HepG2 (cell line): ENCODE measurements around the gene STPG2. TPM values are rescaled to one million over a fixed set of nuclear protein-coding genes. Genes with fewer than 3 reads are reported as not detected.
A peak's percentile ranks its signal among the peaks of the same experiment; 100 is the strongest.

Source experiments
- ATAC-seq: fragments of 200-7000 bp; cut with Tn5 transposase; 3 replicates; pipeline ENCODE4 v1.9.1; 2020; ENCODE audit warnings: mild to moderate bottlenecking, moderate library complexity
- BruUV-seq: library from RNA; stranded (reverse); fragments of 400-500 nt; replicated peaks from 2 replicates; lab custom pipeline; 2021; lab: Mats Ljungman, UMichigan
- CTCF ChIA-PET: fragments of 300-600 bp; formaldehyde crosslinking; extraction: SDS; loops from one replicate; lab custom pipeline; 2021; ENCODE audit warnings: low total read pairs, inconsistent platforms, low intra/inter-chr PET ratio; lab: Yijun Ruan, JAX
- POLR2A ChIA-PET: fragments of 350-600 bp; sonication (Branson Sonifier 250); formaldehyde crosslinking; loops from one replicate; lab custom pipeline; 2020; ENCODE audit warnings: antibody characterized with exemption, inconsistent platforms; lab: Yijun Ruan, JAX
- DNase-seq: peaks from one replicate; pipeline ENCODE4 v3.0.0-alpha.2; 2015; ENCODE audit warnings: low spot score
- FAIRE-seq: peaks from 3 replicates; lab custom pipeline; 2011; peaks lifted over from hg19 to GRCh38; lab: Jason Lieb, UNC
- H2AFZ ChIP-seq: one replicate; pipeline ENCODE4 v1.6.1; 2011; ENCODE audit warnings: low read length, inconsistent platforms
- H3K27ac ChIP-seq: fragments of 300-600 bp; 3 replicates; pipeline ENCODE4 v1.8.0; 2011; ENCODE audit warnings: mixed run types, mild to moderate bottlenecking, mixed read lengths, low read length, inconsistent platforms; ENCODE audit not compliant: insufficient read depth; ENCODE audit errors: extremely low read length
- H3K27me3 ChIP-seq, 2 experiments: fragments of 200-600 bp in 1 of 2; 2 replicates in 1 of 2; 3 replicates in 1 of 2; pipeline versions ENCODE4 v1.6.0 to v1.8.0; 2011; ENCODE audit warnings: low read length in 2 of 2, mild to moderate bottlenecking in 2 of 2, moderate library complexity in 2 of 2, inconsistent platforms in 1 of 2; ENCODE audit not compliant: insufficient read depth in 2 of 2, control insufficient read depth in 1 of 2
- H3K36me3 ChIP-seq, 2 experiments: fragments of 200-600 bp in 1 of 2; replicated peaks in 1 of 2; 2 replicates in 1 of 2; 3 replicates in 1 of 2; pipeline versions ENCODE4 v1.5.1 to v1.8.0; 2011; ENCODE audit warnings: low read length in 2 of 2, inconsistent platforms in 1 of 2; ENCODE audit not compliant: insufficient read depth in 2 of 2, control insufficient read depth in 1 of 2
- H3K4me1 ChIP-seq: 2 replicates; pipeline ENCODE4 v1.5.1; 2012; ENCODE audit warnings: low read length, inconsistent platforms; ENCODE audit not compliant: insufficient read depth
- H3K4me2 ChIP-seq: 2 replicates; pipeline ENCODE4 v1.6.0; 2011; ENCODE audit warnings: low read depth, low read length, inconsistent platforms
- H3K4me3 ChIP-seq, 3 experiments: fragments of 200-600 bp in 1 of 3; sonication (generic), shearing (Covaris generic) in 1 of 3; replicated peaks in 1 of 3; 2 replicates each; pipeline ENCODE4 v1.5.1; 2011 to 2016; ENCODE audit warnings: low read length in 3 of 3, inconsistent platforms in 2 of 3, low read depth in 2 of 3, mild to moderate bottlenecking in 2 of 3, control low read depth in 1 of 3, mixed read lengths in 1 of 3; ENCODE audit not compliant: insufficient read depth in 1 of 3
- H3K79me2 ChIP-seq: one replicate; pipeline ENCODE4 v1.6.1; 2011; ENCODE audit warnings: low read length, inconsistent platforms; ENCODE audit not compliant: insufficient read depth
- H3K9ac ChIP-seq: 2 replicates; pipeline ENCODE4 v1.6.0; 2011; ENCODE audit warnings: mild to moderate bottlenecking, low read depth, low read length, inconsistent platforms; ENCODE audit not compliant: insufficient read depth
- H3K9me3 ChIP-seq: 2 replicates; pipeline ENCODE4 v1.5.1; 2012; ENCODE audit warnings: mild to moderate bottlenecking, low read length
- H4K20me1 ChIP-seq: 2 replicates; pipeline ENCODE4 v1.6.0; 2011; ENCODE audit warnings: inconsistent platforms, mild to moderate bottlenecking, low read length, moderate library complexity; ENCODE audit not compliant: insufficient read depth
- ELF3 ChIP-seq: IDR thresholded peaks from 2 replicates; pipeline ENCODE4 v1.6.1; 2016; ENCODE audit warnings: missing genetic modification reagents, missing compliant biosample characterization
- RBFOX2 ChIP-seq: fragments of 200-400 bp; formaldehyde crosslinking; IDR thresholded peaks from 2 replicates; pipeline ENCODE4 v1.6.1; 2017; ENCODE audit warnings: low read depth, mild to moderate bottlenecking, low read length
- RFX3 ChIP-seq: IDR thresholded peaks from 2 replicates; pipeline ENCODE4 v1.6.1; 2016; ENCODE audit warnings: missing biosample characterization, missing genetic modification reagents
- SPEN ChIP-seq: sonication (generic); formaldehyde crosslinking; IDR thresholded peaks from 2 replicates; pipeline ENCODE4 v1.5.1; 2020; ENCODE audit warnings: low read depth, mild to moderate bottlenecking, missing genetic modification reagents
- SRF ChIP-seq: IDR thresholded peaks from 2 replicates; pipeline ENCODE4 v1.6.1; 2011; ENCODE audit warnings: mild to moderate bottlenecking, low read depth, low read length, moderate library complexity
- STAG1 ChIP-seq: sonication (generic); formaldehyde crosslinking; IDR thresholded peaks from 2 replicates; pipeline ENCODE4 v1.4.0; 2020; ENCODE audit warnings: missing genetic modification reagents
- ZKSCAN5 ChIP-seq: sonication (generic); formaldehyde crosslinking; IDR thresholded peaks from 2 replicates; pipeline ENCODE4 v1.5.1; 2020; ENCODE audit warnings: mild to moderate bottlenecking, missing genetic modification reagents
- ZNF382 ChIP-seq: sonication (generic); formaldehyde crosslinking; IDR thresholded peaks from 2 replicates; pipeline ENCODE4 v1.5.0; 2020; ENCODE audit warnings: missing genetic modification reagents, mild to moderate bottlenecking, borderline replicate concordance
- ZNF468 ChIP-seq: sonication (generic); formaldehyde crosslinking; IDR thresholded peaks from 2 replicates; pipeline ENCODE4 v1.8.0; 2022; ENCODE audit warnings: mild to moderate bottlenecking, moderate library complexity, missing genetic modification reagents
- ZNF558 ChIP-seq: sonication (generic); formaldehyde crosslinking; IDR thresholded peaks from 2 replicates; pipeline ENCODE4 v1.9.0; 2022; ENCODE audit warnings: mild to moderate bottlenecking, missing genetic modification reagents, borderline replicate concordance
- ZNF607 ChIP-seq: sonication (generic); formaldehyde crosslinking; IDR thresholded peaks from 2 replicates; pipeline ENCODE4 v1.5.1; 2020; ENCODE audit warnings: missing genetic modification reagents, mild to moderate bottlenecking, borderline replicate concordance
- ZNF720 ChIP-seq: sonication (generic); formaldehyde crosslinking; IDR thresholded peaks from 2 replicates; pipeline ENCODE4 v1.4.0; 2020; ENCODE audit warnings: missing genetic modification reagents
- ZNF737 ChIP-seq: sonication (generic); formaldehyde crosslinking; IDR thresholded peaks from 2 replicates; pipeline ENCODE4 v1.5.0; 2020; ENCODE audit warnings: missing genetic modification reagents, mild to moderate bottlenecking, borderline replicate concordance
- WGBS: methylation state at CpG from one replicate; pipeline ENCODE4 v1.1.6; 2017; ENCODE audit warnings: low lambda C conversion rate; 5-methylcytosine and 5-hydroxymethylcytosine counted together
- in situ Hi-C: cut with HindIII; loops from 2 replicates; pipeline ENCODE4 v1.10.0; 2017; ENCODE audit warnings: low pct_unique_long_range_greater_than_20kb; ENCODE audit not compliant: extremely low pct_ligation_motif_present
- intact Hi-C: fragments of 100-400 bp; cut with micrococcal nuclease; formaldehyde crosslinking; loops from one replicate; pipeline ENCODE4 v1.10.0; 2022; ENCODE audit not compliant: unreplicated experiment
- polyA plus RNA-seq, 8 experiments: library from polyadenylated mRNA; depleted of rRNA in 3 of 8; stranded (reverse) in 7 of 8; unstranded in 1 of 8; fragments of >200 nt; fragmentation: Illumina TruSeq in 4 of 8; extraction: Trizol in 4 of 8; gene quantifications; 2 replicates each; pipeline versions ENCODE4 v1.2.1 to v1.2.3, GENCODE V29; 2011 to 2016; ENCODE audit warnings: low read depth in 4 of 8, missing spikeins in 1 of 8, mixed read lengths in 1 of 8; ENCODE audit not compliant: insufficient read depth in 1 of 8
- total RNA-seq, 5 experiments: library from RNA; depleted of rRNA; stranded (reverse); fragments of >200 nt; fragmentation: Illumina TruSeq; extraction: Trizol; gene quantifications; 2 replicates each; pipeline ENCODE4 v1.2.3, GENCODE V29; 2016; ENCODE audit warnings: low read depth in 1 of 5
- TF ChIP-seq, protein P1 (sequence below): sonication (generic); formaldehyde crosslinking; IDR thresholded peaks from 2 replicates; pipeline ENCODE4 v1.5.0; 2020; ENCODE audit warnings: mild to moderate bottlenecking, missing genetic modification reagents, moderate library complexity
- TF ChIP-seq, protein P2 (sequence below), 2 experiments: IDR thresholded peaks; 2 replicates each; pipeline ENCODE4 v1.6.1; 2011 to 2012; ENCODE audit warnings: low read length in 2 of 2, borderline replicate concordance in 1 of 2, low read depth in 1 of 2, mild to moderate bottlenecking in 1 of 2, moderate library complexity in 1 of 2

STPG2 gene
- total and polyA plus RNA-seq, 2 of the 13 experiments (the other 11 are each of a cell fraction or from before 2014, with no cell fraction given), result 0.07 TPM; not detected in 1

DNA sequence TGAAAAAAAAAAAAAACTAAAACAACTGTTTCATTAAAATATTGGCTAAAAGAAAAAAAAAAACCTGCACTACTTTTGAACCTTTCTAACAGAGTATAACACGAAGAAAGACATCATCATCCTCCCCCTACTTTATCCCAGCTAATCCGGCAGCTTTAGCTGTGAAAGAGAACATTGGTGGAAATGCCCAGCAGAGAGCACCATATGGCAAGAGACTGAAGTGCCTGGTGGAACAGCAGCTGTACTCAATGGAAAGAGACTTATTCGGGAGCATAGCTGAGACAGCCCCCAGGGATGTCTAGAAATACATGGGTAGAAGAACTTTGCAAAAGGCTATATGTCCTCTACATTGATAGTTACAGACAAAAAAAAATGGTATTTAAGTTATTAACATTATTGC is 30.3 kb downstream of the STPG2 start:
- H3K9ac ChIP-seq, result no peak overlapping the region
- no peaks in the 10 kb centered on the region for H3K36me3 ChIP-seq
- ChIA-PET POLR2A (no interaction called here), CTCF (no interaction called here)
- H3K27me3 ChIP-seq, result no peaks in the 10 kb centered on the region
- ATAC-seq (peak; percentile 70; the same call in 2 of the 3 replicates), FAIRE-seq (no peak), DNase-seq (peak; percentile 5)
- WGBS, result 9% methylated on average over 3 of the region's 3 CpGs
- no peaks in the 10 kb centered on the region for H3K9me3 ChIP-seq
- no peaks in the 10 kb centered on the region for H3K4me1 ChIP-seq
- intact Hi-C loops, result no loop called here
- H3K79me2 ChIP-seq, result no peaks in the 10 kb centered on the region
- TF ChIP-seq, protein P1, sequence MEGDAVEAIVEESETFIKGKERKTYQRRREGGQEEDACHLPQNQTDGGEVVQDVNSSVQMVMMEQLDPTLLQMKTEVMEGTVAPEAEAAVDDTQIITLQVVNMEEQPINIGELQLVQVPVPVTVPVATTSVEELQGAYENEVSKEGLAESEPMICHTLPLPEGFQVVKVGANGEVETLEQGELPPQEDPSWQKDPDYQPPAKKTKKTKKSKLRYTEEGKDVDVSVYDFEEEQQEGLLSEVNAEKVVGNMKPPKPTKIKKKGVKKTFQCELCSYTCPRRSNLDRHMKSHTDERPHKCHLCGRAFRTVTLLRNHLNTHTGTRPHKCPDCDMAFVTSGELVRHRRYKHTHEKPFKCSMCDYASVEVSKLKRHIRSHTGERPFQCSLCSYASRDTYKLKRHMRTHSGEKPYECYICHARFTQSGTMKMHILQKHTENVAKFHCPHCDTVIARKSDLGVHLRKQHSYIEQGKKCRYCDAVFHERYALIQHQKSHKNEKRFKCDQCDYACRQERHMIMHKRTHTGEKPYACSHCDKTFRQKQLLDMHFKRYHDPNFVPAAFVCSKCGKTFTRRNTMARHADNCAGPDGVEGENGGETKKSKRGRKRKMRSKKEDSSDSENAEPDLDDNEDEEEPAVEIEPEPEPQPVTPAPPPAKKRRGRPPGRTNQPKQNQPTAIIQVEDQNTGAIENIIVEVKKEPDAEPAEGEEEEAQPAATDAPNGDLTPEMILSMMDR (CRISPR knock-in tag), result peak; percentile 46
- TF ChIP-seq ZNF607, result no peak
- TF ChIP-seq STAG1 (CRISPR knock-in tag), result peak; percentile 52
- H3K4me3 ChIP-seq, result no peak overlapping the region
- in situ Hi-C loops, result no loop called here
- H2AFZ ChIP-seq, result no peak overlapping the region
- H4K20me1 ChIP-seq, result no peaks in the 10 kb centered on the region
- H3K27ac ChIP-seq, result no peak overlapping the region
- no peak overlapping the region for H3K4me2 ChIP-seq
- BruUV-seq, result no TSS peak

DNA sequence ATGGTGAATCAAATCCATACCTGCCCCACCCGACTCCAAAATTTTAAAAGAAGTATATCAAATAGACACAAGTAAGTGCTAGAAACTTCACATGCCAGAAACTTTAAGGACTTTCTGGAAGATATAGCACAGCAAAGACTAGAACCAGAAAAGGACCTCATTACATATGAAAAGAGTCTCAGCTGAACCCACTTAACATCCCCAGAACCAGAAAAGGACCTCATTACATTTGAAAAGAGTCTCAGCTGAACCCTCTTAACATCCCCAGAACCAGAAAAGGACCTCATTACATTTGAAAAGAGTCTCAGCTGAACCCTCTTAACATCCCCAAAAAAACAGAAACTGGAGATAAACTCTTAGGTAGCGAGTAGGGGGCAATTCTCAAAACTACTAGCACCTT is 32.3 kb downstream of the STPG2 start:
- WGBS, result 0% methylated on average over 2 of the region's 2 CpGs
- BruUV-seq, result no TSS peak
- H3K27ac ChIP-seq, result no peak overlapping the region
- no peaks in the 10 kb centered on the region for H4K20me1 ChIP-seq
- H3K4me2 ChIP-seq, result no peak overlapping the region
- intact Hi-C loops (no loop called here), in situ Hi-C loops (no loop called here)
- no peak overlapping the region for H3K9ac ChIP-seq
- H3K79me2 ChIP-seq, result no peaks in the 10 kb centered on the region
- H2AFZ ChIP-seq, result no peak overlapping the region
- H3K4me1 ChIP-seq, result no peaks in the 10 kb centered on the region
- no peaks in the 10 kb centered on the region for H3K9me3 ChIP-seq
- ATAC-seq, result no peak
- DNase-seq, result no peak
- no peak overlapping the region for H3K4me3 ChIP-seq
- ChIA-PET CTCF (no interaction called here), POLR2A (no interaction called here)
- no peaks in the 10 kb centered on the region for H3K36me3 ChIP-seq
- H3K27me3 ChIP-seq, result no peaks in the 10 kb centered on the region
- FAIRE-seq, result no peak
- TF ChIP-seq SRF (no peak), ELF3 (CRISPR knock-in tag) (no peak), SPEN (CRISPR knock-in tag) (no peak), RFX3 (CRISPR knock-in tag) (no peak), ZNF720 (CRISPR knock-in tag) (no peak), ZNF737 (CRISPR knock-in tag) (no peak), ZNF382 (CRISPR knock-in tag) (no peak), ZNF468 (CRISPR knock-in tag) (no peak), ZNF558 (CRISPR knock-in tag) (no peak), ZKSCAN5 (CRISPR knock-in tag) (no peak), RBFOX2 (no peak)
- TF ChIP-seq, protein P2, sequence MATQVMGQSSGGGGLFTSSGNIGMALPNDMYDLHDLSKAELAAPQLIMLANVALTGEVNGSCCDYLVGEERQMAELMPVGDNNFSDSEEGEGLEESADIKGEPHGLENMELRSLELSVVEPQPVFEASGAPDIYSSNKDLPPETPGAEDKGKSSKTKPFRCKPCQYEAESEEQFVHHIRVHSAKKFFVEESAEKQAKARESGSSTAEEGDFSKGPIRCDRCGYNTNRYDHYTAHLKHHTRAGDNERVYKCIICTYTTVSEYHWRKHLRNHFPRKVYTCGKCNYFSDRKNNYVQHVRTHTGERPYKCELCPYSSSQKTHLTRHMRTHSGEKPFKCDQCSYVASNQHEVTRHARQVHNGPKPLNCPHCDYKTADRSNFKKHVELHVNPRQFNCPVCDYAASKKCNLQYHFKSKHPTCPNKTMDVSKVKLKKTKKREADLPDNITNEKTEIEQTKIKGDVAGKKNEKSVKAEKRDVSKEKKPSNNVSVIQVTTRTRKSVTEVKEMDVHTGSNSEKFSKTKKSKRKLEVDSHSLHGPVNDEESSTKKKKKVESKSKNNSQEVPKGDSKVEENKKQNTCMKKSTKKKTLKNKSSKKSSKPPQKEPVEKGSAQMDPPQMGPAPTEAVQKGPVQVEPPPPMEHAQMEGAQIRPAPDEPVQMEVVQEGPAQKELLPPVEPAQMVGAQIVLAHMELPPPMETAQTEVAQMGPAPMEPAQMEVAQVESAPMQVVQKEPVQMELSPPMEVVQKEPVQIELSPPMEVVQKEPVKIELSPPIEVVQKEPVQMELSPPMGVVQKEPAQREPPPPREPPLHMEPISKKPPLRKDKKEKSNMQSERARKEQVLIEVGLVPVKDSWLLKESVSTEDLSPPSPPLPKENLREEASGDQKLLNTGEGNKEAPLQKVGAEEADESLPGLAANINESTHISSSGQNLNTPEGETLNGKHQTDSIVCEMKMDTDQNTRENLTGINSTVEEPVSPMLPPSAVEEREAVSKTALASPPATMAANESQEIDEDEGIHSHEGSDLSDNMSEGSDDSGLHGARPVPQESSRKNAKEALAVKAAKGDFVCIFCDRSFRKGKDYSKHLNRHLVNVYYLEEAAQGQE (IDR thresholded peaks at IDR 0.05; ENCODE audit: borderline replicate concordance in 1 of 2, low read depth in 1 of 2, low read length in 2 of 2), result no peak
